Activated CD8-positive, alpha-beta memory T cell treated with anti-CD3 and anti-CD28 coated beads, Interleukin-2, amount 50 U/mL, for 48 hours (primary cell): ENCODE measurements around the gene UST.
"Not testable (repeated sequence)": the region's sequence is repeated elsewhere in the genome, so short reads cannot be mapped to it uniquely, and the experiment has no call there.

Experiments
- DNase-seq: peaks from one replicate; pipeline ENCODE4 v3.0.0-alpha.2; 2020

The UST gene

DNA sequence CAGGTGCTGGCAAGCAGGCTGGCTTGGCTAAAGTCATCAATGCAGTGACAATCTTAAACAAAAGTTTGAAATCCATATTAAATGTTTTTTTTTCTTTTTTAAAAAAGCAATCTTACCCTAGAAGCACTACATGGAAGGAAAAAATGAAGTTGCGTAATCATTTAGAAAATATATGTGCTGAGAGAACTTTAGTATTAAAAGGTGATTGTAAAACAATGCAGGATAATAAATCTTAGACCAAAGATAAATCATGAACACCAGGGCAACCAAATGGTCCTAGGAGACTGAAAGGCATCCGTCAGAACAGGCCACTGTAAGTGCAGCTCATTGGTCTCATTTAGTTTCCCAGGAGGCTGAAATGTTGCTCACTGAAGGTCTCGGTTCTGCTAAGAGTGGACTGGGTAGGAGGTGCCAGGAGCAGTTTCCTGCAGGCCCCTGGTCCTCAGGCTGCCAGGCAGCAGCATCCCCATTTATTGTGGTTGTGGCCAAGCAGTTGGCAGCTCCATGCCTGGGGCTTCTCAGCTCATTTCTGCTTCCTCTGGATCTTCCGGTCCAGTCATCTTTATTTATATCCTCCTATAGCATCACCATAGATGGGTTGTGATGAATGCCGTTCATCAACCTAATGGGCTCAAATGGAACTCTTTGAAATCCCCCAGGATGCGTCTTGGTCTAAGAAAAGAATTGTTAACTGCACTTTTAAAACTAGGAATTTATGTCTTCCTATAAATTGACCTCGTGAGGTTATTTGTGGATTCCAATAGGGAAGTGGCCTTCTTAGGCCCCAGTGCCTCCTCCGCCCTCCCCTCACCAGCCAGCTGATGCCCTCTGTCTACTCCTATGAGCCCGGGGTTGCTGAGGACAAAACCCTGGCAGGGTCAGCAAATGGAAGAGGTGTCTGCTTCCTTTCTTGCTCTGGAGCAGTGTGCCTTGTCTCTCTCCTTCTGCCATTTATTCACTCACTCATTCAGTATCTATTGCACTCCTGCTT is 269.0 kb downstream of the UST start:
- no peak for DNase-seq

DNA sequence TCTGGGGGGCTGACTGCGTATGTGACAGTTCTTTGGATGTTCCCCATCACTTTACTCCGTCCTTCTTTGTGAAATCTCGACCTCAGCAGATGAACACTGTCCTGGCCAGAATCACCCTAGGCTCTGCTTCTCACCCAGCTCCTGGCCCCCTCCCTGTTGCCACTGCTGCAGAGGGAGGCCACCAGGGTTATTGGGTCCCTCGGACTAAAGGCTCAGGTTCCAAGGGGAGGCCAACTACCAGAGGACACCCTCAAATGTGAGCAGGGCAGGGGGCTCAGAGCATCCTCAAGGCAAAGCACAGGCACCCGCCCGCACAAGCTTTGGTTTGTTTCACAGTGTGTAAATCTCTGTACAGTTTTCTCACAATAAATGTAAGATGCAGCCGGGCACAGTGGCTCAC is 269.9 kb downstream of the UST start:
- DNase-seq: no peak

DNA sequence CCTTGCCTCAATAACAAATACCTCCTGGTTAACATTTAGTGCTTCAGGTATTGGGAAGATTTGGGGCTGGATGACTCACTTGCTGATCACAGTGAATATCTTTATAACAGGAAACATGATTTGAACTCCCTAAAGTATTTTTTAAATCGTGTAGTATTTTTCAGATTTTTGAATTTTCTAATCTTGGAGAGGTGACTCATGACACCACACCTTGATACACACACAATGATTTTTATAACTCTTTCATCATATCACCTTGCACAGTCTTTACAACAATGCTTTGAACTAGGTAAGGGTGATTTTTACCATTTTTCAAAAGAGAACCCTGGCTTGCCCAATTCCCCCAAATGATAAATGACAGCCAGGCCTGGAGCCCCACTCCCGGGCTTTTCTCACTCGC is 273.5 kb downstream of the UST start:
- no peak for DNase-seq

DNA sequence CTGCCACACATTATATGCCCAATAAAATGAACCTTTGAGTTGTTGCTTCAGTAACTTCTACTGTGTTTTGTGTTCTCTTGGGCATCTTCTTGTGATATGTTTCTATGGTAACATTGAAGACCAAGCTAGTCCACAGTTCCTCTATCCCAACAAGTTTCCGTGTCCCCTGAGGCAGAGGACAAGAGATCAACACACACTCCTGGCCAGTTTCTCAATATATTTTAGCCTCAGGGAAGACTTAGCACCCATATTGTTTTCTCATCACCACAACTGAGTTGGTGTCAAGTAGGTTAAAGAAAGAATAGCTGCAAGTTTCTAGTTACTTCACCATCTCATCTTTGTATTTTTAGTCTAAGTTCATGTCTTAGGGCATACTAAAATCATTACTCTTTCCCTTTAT is 277.5 kb downstream of the UST start:
- DNase-seq: no peak

DNA sequence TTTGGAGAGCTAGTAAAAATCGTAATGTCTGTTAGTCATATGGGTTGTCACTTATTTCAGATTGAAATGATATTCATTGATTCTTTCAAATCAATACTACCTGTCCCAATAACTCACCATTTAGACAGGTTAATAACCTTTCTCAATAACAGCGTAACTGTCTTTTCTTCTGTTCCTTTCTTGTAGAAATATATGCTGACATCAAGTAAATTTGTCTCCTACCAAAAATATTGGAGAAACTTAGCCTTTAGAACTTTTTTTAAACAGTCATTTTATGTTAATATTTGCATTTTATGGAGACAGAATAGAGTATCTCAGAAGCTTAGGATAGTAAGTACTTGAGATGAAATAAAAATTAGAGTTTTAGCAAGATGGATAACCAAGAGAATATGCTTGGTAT is 278.2 kb downstream of the UST start:
- no peak for DNase-seq

DNA sequence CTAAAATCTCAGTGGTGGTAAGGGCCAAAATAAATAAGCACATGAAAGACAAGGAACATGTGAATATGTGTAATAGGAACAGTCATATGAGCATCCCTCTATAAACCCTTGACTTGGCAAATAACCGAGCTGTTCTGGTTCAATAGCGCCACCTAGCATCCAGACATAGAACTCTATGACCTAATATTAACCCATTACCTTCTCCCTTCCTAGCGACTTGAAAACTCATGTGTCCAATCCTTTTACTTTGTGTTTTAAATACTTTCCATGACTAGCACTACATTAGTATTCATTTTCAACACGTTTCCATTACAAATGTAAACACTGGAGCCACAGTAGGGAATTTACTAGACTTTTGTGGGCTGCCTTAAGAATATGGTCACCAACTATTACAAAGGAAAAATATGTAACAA is 279.7 kb downstream of the UST start:
- no peak for DNase-seq

DNA sequence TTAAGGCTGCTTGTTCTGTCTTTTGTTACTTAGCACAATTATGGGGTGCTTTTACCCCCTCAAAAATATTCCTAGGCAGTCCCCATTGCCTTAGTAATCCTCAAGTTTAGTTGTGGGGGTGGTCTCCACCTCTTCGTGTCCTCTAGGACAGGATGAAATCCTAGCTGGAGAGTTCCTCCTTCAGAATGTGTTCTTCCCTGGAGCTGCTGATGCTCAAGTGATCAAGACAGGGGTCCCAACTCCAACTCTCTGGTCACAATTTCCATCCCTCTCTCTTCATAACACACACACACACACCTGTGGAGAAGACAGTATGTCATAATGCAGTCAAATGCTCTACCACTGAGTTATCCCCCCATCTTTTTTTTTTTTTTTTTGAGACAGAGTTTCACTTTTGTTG is 280.7 kb downstream of the UST start:
- no peak for DNase-seq

DNA sequence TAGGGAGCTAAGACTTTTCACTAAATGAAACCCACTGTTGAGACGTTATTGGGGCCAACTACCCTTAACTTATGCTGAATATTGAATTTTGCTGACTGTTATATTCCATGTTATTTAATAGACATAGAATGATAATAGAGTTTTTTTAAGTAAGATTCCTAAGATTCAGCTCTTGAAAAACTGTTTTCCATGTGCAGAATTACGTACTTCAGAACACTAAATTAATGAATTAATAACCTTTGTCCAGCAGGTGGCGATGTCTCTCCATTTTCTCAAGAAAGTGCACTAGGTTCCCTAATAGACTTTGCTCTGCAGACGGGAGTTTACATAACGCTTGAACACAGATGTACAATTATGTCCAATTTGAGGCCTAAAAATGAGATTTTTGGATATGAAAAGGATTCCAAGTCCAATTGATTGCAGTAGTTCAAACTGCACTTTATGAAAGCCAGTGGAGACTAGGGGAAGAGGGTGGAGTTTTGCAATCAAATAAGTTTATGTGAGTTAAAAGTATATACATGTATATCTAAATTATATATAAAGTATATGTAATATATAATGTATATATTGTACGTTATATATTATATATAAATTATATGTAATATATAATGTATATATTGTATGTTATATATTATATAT is 282.1 kb downstream of the UST start:
- peak; percentile 68 for DNase-seq

DNA sequence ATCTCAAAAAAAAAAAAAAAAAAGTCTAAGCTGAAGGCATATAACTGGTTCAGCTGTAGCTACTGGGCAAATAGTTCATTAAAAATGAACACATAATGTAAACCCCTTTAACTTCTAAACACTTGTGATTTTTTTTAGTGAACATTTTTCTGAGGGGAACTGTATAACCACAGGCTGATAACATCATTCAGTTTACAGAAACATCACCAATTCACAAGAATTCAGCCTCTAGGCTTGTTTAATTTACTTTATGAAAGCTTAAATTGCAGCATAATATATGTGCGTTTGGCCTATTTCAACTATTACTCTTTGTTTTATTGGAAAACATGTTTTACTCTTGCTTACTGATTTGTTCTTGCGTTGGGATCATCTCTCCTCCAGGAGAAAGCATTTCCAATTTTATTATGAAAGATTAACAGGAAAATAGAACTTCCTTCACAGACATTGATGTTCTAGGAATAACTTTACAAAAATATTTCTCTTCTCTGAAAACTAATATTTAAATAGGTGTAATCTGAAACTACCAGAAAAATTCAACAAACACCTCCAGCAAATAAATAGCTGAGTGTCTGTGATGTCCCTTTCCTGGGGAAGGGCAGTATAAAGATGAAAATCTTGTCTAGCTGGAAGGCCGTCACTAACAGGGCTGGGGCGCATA is 284.5 kb downstream of the UST start:
- no peak for DNase-seq

DNA sequence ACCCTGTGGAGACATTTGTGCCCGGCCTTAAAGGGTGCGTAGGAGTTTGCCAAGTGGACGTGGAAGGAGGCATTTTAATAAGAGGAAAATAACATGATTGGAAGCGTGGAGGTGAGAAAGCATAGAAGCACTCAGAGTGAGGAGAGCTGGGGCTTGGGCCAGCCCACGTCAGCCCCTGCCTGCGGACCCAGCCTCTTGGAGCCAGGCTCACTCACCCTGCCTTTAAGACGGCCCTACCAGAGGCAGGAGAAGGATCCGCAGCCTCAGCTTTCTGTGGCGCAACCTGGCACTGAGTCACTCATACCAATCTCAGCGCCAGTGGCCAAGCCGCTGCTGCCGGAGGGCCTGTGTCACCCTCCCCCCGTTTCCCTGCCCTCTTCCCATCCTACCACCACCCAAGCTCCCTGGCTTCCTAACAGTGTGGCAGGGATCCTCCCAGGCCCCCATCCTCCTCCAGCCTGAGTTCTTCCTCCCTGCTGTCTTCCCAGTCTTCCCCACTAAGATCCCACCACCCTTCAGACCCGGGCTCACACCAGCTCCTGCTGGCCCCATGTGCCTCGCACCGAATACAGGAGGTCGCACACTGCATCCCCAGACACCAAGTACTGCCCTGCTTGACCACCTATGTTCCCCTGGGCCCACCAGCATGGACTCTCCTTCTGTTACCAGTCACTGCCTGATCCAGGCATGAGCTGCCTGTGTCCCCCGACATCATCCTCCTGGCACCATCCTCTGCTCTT is 285.2 kb downstream of the UST start:
- peak; percentile 75 for DNase-seq

DNA sequence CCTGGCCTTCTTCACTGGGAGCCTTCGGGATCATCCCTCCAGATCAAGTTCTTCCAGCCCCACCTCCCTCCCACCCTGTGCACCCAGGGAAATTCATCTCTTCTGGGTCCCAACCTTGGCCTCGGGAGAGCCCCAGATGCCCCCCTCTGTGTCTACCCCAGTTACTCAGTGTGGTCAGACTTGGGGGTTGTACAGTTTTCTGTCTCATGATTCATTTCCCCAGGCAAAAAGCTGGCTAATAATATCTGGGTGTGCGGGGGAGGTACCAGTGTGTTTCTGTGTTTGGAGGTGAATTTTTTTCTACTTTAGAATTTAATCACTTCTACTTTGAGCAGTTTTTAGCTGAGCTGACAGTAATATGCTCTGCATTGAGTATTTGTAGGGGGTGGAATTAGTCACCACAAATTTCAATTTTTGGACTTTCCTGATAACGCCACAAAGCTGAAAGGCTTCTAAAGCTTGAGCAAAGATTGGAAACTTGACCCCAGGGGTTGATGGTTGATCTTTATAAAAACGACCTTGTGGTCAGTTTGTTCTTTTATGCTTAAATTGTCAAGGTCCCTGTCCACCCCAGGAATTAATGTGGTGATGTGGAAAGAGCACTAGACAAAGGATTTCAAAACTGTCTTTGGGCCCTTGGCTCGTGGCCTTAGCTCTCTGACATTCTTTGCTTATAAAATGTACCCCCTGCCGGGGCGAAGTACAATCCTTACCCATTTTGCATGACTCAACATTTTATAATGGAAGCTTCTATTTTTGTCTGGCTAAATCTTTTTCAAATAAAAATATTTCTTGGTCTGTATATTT is 286.0 kb downstream of the UST start:
- peak; percentile 65 for DNase-seq

DNA sequence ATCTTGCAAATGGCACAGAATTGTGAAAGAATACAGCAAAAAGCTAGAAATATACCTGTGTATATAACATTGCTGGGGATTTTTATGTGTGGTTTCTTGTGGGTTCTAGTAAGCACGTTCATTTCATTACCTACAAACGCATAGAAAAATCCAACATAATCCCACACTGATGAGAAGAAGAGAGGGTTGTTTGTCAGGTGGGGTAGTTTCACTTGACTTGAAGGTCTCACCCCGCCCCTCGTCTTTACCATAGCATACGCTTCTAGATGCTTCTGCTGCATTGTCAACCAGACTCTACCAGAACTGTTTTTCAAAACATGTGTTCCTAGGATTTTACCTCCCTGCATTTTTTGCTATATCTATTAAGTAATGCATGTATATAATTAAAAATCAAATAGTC is 286.6 kb downstream of the UST start:
- no peak for DNase-seq

DNA sequence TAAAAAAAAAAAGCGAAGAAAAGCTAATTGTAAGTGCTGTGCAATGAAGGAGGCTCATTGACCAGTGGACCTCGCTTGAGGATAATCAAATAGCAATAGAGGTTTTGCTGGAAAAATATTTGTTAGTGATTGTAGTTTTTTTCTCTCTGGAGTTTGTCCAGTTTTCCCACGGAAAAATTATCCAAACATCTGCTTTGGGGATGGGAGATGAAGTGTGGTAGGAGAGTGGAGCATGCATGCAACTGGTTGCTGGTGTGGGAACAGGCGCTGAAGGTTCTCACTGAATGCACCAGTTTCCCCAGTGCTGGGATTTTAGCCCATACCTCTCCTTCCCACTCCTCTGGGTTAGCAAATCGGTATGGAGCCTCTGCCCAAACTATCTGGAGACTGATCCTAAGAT is 288.9 kb downstream of the UST start:
- DNase-seq: no peak

DNA sequence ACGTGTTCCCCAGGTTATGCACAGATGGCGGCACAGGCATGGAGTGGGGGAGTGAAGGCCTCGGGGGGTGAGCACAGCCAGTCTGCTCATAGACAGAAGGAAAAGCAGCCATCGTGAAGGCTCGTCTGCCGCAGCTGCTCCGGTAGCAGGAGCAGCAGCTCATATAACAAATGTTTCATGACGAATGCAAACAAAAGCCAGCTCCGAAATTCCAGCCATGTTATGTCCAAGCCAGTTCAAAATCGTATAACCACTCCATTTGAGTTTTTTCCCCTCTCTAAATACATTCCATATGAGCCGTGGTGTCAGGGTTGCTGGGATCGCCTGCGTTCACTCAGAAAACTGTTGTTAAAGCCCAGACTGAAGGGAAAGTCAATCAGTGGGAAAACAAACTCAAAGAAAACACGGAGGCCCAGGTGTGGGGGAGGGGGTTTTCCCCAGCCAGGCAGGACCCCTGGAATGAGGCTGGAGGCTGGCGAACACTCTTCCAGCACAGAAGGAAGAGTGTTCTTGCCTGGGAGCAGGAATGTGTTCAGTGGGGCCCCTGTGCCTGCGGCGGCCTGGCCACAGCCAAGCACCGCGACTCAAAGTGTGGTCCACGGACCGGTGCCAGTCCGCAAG is 290.3 kb downstream of the UST start:
- no peak for DNase-seq

DNA sequence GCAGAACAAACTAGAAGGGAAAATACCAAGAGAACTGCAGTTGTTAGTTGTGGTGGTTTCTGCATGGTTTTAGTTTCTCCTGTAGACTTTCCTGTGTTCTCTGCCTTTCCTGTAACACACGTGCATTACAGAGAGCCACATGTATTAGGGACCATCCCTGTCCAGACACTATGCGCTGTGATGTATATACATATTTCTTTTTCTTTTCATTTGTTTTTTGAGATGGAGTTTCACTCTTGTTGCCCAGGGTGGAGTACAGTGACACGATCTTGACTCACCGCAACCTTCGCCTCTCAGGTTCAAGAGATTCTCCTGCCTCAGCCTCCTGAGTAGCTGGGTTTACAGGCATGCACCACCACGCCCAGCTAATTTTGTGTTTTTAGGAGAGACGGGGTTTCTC is 292.2 kb downstream of the UST start:
- DNase-seq: not testable (repeated sequence)

DNA sequence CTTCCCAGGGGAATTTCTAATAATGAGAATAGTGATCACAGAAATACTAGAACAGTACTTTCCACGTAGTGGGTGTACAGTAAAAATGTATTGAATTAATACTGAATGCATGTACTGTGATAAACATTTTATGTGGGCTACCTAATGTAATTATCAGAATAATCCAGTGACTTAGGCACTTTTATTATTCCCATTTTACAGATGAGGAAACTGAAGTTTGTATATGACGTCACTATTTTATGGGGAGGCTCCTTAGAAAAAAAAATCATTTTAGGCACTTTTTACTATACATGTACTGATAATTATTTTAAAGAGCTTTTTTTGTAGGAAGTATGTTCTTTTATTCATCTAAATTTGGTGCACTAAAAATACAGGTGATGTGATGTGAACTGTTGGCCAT is 295.1 kb downstream of the UST start:
- no peak for DNase-seq

DNA sequence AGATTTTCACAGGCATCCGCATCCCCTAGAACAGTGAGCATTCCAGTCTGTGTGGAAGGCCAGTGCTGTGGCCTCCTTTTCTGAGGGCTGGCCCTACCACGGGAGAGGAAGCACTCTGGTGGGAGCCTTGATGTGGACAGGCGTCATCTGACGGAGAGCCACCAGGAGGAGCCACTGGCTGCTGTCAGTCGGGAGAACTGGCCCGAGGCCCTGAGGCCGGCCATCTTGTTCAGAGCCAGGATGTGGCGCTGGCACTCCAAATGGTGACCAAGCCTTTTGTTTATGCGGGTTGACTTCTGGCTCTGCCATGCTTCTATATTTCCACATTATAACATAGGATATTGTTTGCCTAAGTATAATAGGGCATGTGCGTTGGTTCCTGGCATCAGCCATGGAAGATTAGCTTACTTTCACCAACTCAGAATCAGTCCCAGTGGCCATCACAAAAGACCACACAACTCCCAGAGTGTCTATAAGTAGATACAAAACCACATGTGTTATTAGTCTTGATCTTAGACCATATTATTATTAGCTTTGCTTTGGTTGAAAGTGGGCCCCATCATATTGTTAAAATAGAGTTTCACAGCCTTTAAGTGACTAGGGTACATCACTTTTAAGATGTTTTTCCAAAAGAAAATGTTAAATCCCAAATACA is 296.8 kb downstream of the UST start:
- peak; percentile 68 for DNase-seq

DNA sequence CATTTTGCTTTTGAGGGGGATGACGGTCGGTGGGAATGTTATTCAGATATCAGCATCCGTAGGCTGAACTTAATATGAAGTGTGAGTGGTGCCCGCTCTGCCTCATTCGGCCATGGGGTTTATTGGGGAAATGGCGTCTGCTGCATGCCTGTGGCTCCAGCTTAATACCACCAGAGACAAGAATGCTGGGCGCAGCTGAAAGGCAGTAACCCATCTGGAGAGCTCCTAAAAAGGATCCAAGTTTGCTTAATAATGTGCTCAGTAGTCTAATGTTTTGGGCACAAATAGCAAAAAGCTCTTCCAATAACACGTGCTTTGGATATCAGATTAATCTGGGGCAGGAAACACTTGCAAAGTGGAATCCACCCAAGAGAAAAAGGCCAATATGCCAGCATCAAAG is 297.7 kb downstream of the UST start:
- DNase-seq: no peak

DNA sequence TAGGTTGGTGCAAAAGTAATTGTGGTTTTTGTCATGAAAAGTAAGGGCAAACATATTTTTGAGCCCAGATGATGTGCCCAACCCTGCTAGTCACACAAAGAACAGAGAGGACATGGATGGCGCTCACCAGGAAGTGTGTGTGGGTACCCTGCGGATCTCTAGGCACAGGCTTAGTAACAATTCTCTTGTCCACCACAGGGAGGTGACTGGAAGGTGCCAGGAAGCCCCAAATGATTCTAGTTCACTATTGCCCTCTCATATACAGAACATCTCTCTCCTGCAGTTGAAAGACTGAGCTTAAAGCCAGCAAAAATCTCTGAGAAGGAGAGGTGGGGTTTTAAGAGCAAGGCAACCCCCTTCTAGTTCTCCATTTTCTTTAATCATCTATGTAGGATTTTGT is 298.6 kb downstream of the UST start:
- no peak for DNase-seq

DNA sequence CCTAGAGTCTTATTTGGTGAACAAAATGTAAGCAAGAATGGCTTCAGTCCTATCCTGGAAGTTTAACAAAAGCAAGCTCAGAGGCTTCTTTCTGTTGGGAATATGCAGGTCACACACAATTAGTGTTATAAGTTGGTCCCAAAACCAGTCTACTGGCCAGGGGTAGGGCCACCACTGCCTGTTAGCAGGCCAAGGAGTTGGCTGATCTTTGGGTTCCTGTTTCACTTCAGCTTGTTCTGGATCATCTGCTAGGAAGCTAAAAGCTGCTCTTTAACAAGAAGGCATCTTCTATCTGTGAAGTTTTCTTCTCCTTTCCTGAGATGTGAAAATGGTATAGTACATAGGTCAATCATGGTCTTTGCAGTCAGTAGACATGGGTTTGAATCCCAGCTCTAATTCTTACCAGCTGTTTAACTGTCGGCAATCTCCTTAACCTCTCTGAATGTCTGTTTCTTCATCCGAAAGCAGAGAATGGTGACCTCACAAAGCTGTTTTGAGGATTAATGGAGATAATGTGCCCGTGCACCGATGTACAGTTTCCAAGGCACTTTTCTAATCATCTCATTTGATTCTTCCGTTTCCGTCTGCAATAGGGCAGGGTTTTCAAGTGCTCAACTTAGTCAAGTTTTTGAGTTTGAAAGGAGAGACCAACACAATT is 299.5 kb downstream of the UST start:
- no peak for DNase-seq

DNA sequence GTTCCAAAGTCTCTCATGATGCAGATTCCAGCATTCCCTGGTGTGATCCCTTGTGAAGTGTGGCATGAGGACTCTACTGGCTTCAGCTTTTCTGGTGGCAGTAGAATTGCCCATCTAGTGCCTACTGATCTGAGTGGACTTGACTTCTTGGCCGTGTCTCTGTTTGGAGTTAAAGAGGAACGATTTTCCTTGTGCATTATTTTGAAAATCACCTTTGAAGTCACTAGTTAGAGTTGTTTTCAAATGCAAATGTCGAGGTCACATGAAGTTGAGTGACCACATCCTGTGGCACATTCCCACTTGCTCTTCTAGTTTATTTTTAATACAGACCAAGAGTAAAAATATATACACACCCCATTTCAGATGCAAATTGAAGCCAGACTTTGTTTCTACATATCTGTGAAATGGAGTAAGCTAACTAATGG is 300.0 kb downstream of the UST start:
- no peak for DNase-seq
